Cerebellar cortex (tissue), 1 donor: ENCODE results near the gene USP38.
"Not testable (repeated sequence)": the region's sequence is repeated elsewhere in the genome, so short reads cannot be mapped to it uniquely, and the experiment has no call there.

Experiments
- DNase-seq: peaks from one replicate; pipeline ENCODE4 v3.0.0-alpha.2; 2015; ENCODE audit warnings: low spot score

The USP38 gene

GRCh38 chr4:143262838-143263237, 78.1 kb downstream of the USP38 start:
- DNase-seq: no peak

- DNase-seq: not testable (repeated sequence)
Observed at GRCh38 chr4:143267690-143268089, 83.0 kb downstream of the USP38 start.

GRCh38 chr4:143270256-143270838, 85.6 kb downstream of the USP38 start:
- DNase-seq: no peak
